Measurements from ENCODE around the gene SCNM1. TPM values are rescaled to one million over a fixed set of nuclear protein-coding genes. Genes with fewer than 3 reads are reported as not detected.
"Not testable (repeated sequence)": the region's sequence is repeated elsewhere in the genome, so short reads cannot be mapped to it uniquely, and the experiment has no call there.

Gene SCNM1
- total and polyA plus RNA-seq, 8 donors = 29.7 to 42.4 (median 38.9) TPM

- ATAC-seq (no peak), DNase-seq (no peak)
- Histone ChIP-seq H3K4me1 (no peaks in the 10 kb centered on the region), H3K4me3 (no peak overlapping the region), H3K9me3 (no peaks in the 10 kb centered on the region), H3K27me3 (no peaks in the 10 kb centered on the region), H3K36me3 (peaks cover 0 to 86% of the 10 kb centered on the region in 2 donors), H3K27ac (no peak overlapping the region)
- TF ChIP-seq CTCF (IDR thresholded peaks at IDR 0.05) = no peak
- intact Hi-C loops (cut with DNase I) = no loop called here
Measured at GRCh38 chr1:151176514-151177045, 10.6 kb downstream of the SCNM1 start.

GRCh38 chr1:151184211-151184610 is 18.3 kb downstream of the SCNM1 start:
- H3K36me3 ChIP-seq = peaks cover 2 to 68% of the 10 kb centered on the region in 2 donors
- no peaks in the 10 kb centered on the region for H3K27me3 ChIP-seq
- no peak for DNase-seq

GRCh38 chr1:151187205-151187604 is 21.3 kb downstream of the SCNM1 start:
- peaks cover 7 to 24% of the 10 kb centered on the region in 2 donors for H3K4me1 ChIP-seq
- TF ChIP-seq CTCF (IDR thresholded peaks at IDR 0.05) = no peak
- H3K9me3 ChIP-seq = no peaks in the 10 kb centered on the region
- DNase-seq = no peak
- H3K27me3 ChIP-seq = no peaks in the 10 kb centered on the region
- no peak overlapping the region for H3K27ac ChIP-seq
- H3K36me3 ChIP-seq = peaks cover 2 to 38% of the 10 kb centered on the region in 2 donors
- intact Hi-C loops (cut with DNase I) = no loop called here
- no peak overlapping the region for H3K4me3 ChIP-seq
- ATAC-seq = no peak

More at GRCh38 chr1:151184211-151184610, 18.3 kb downstream of the SCNM1 start:
- Histone ChIP-seq H3K4me3 (no peak overlapping the region), H3K9me3 (no peaks in the 10 kb centered on the region), H3K27ac (no peak overlapping the region), H3K4me1 (peaks cover 7 to 14% of the 10 kb centered on the region in 2 donors)
- ATAC-seq = no peak
- no peak for TF ChIP-seq CTCF (IDR thresholded peaks at IDR 0.05)
- intact Hi-C loops (cut with DNase I) = no loop called here

GRCh38 chr1:151188667-151189066 is 22.7 kb downstream of the SCNM1 start:
- Histone ChIP-seq H3K36me3 (peaks cover 2 to 23% of the 10 kb centered on the region in 2 donors), H3K4me1 (peaks cover 7 to 24% of the 10 kb centered on the region in 2 donors), H3K4me3 (peak overlapping the region; percentile 73 to 78)
- ATAC-seq; H3K27me3 ChIP-seq; intact Hi-C loops (cut with DNase I); H3K9me3 ChIP-seq; DNase-seq; H3K27ac ChIP-seq: not testable (repeated sequence)

- TF ChIP-seq CTCF (IDR thresholded peaks at IDR 0.05) = peak in 1 of 2 donors; percentile 27
- Histone ChIP-seq H3K4me3 (peak within 1 kb of the TSS; percentile 73 to 78), H3K27ac (peak within 1 kb of the TSS; percentile 80 to 83), H3K27me3 (no peaks in the 10 kb centered on the region), H3K36me3 (peaks cover 0 to 12% of the 10 kb centered on the region in 2 donors), H3K4me1 (peaks cover 7 to 24% of the 10 kb centered on the region in 2 donors), H3K9me3 (no peaks in the 10 kb centered on the region)
- DNase-seq = peak; percentile 76 to 93 (median 90)
- intact Hi-C loops (cut with DNase I) = loop anchor here in 1 of 2 donors (10.0 kb wide), 1 partner anchor 65 kb away; the partner anchor contains the start of gene PSMD4
- ATAC-seq = peak; percentile 99
Measured at GRCh38 chr1:151189637-151190445, 23.9 kb downstream of the SCNM1 start, which contains the start of gene VPS72. Gene VPS72, minus strand, starts transcription at chr1:151190197. Its CDS starts 76 bp downstream, at chr1:151190121.

All from left lung (tissue), 10 donors.